Nephron progenitor cell (in vitro differentiated cells): ENCODE measurements around the gene GIPC1.
A peak's percentile ranks its signal among the peaks of the same experiment; 100 is the strongest.

Experiments
- DNase-seq: peaks from one replicate; pipeline ENCODE4 v3.0.0; 2021
- H3K27ac Mint-ChIP-seq: 2 replicates; pipeline ENCODE4 v1.8.0; 2021; ENCODE audit warnings: mild to moderate bottlenecking, moderate library complexity, mixed read lengths
- H3K27me3 Mint-ChIP-seq: 2 replicates; pipeline ENCODE4 v1.8.0; 2021; ENCODE audit warnings: mild to moderate bottlenecking, low read depth, mixed read lengths; ENCODE audit not compliant: poor library complexity
- H3K36me3 Mint-ChIP-seq: 2 replicates; pipeline ENCODE4 v1.8.0; 2021; ENCODE audit warnings: low read depth, mixed read lengths
- H3K4me1 Mint-ChIP-seq: 2 replicates; pipeline ENCODE4 v1.8.0; 2021; ENCODE audit warnings: mixed read lengths
- H3K4me3 Mint-ChIP-seq: 2 replicates; pipeline ENCODE4 v1.8.0; 2021; ENCODE audit warnings: mild to moderate bottlenecking, moderate library complexity, mixed read lengths
- H3K9me3 Mint-ChIP-seq: 2 replicates; pipeline ENCODE4 v1.8.0; 2021; ENCODE audit warnings: mild to moderate bottlenecking, moderate library complexity, mixed read lengths
- CTCF ChIP-seq: fragments of 200-600 bp; sonication (generic); IDR thresholded peaks from 2 replicates; pipeline ENCODE4 v1.5.0; 2021; ENCODE audit warnings: antibody characterized with exemption

Gene GIPC1

GRCh38 chr19:14519860-14520407 is 24.0 kb upstream of the GIPC1 start:
- Mint-ChIP-seq H3K36me3 (peaks cover 19% of the 10 kb centered on the region), H3K27me3 (peaks cover 3% of the 10 kb centered on the region), H3K9me3 (no peaks in the 10 kb centered on the region), H3K4me3 (peak overlapping the region; percentile 59), H3K27ac (no peak overlapping the region), H3K4me1 (peaks cover 62% of the 10 kb centered on the region)
- no peak for TF ChIP-seq CTCF
- DNase-seq = no peak

- peaks cover 68% of the 10 kb centered on the region for H3K4me1 Mint-ChIP-seq
- H3K27me3 Mint-ChIP-seq = peaks cover 3% of the 10 kb centered on the region
- H3K27ac Mint-ChIP-seq = no peak overlapping the region
- TF ChIP-seq CTCF = no peak
- peaks cover 25% of the 10 kb centered on the region for H3K36me3 Mint-ChIP-seq
- peak overlapping the region; percentile 59 for H3K4me3 Mint-ChIP-seq
- H3K9me3 Mint-ChIP-seq = no peaks in the 10 kb centered on the region
- DNase-seq = no peak
Observed at GRCh38 chr19:14519245-14519859, 23.4 kb upstream of the GIPC1 start.

- H3K27ac Mint-ChIP-seq = peak within 1 kb of the TSS; percentile 97
- H3K27me3 Mint-ChIP-seq = peaks cover 3% of the 10 kb centered on the region
- DNase-seq = peak; percentile 72
- peaks cover 32% of the 10 kb centered on the region for H3K36me3 Mint-ChIP-seq
- peak within 1 kb of the TSS; percentile 93 for H3K4me3 Mint-ChIP-seq
- peaks cover 80% of the 10 kb centered on the region for H3K4me1 Mint-ChIP-seq
- H3K9me3 Mint-ChIP-seq = no peaks in the 10 kb centered on the region
- TF ChIP-seq CTCF = no peak
Observed at GRCh38 chr19:14517840-14518505, 22.0 kb upstream of the GIPC1 start, which contains the start of gene DNAJB1. TSS of gene DNAJB1 (minus strand) at chr19:14518397. CDS start at chr19:14518349, 48 bp downstream.

- H3K27me3 Mint-ChIP-seq = peaks cover 3% of the 10 kb centered on the region
- H3K9me3 Mint-ChIP-seq = no peaks in the 10 kb centered on the region
- peaks cover 35% of the 10 kb centered on the region for H3K36me3 Mint-ChIP-seq
- no peak for DNase-seq
- peak overlapping the region; percentile 82 for H3K27ac Mint-ChIP-seq
- TF ChIP-seq CTCF = no peak
- peaks cover 80% of the 10 kb centered on the region for H3K4me1 Mint-ChIP-seq
- H3K4me3 Mint-ChIP-seq = peak overlapping the region; percentile 93
Observed at GRCh38 chr19:14517446-14517839, 21.5 kb upstream of the GIPC1 start.

- Mint-ChIP-seq H3K4me1 (peaks cover 74% of the 10 kb centered on the region), H3K9me3 (no peaks in the 10 kb centered on the region), H3K27me3 (peaks cover 3% of the 10 kb centered on the region), H3K4me3 (peak overlapping the region; percentile 93), H3K36me3 (peaks cover 35% of the 10 kb centered on the region), H3K27ac (peak overlapping the region; percentile 82)
- no peak for DNase-seq
- no peak for TF ChIP-seq CTCF
Observed at GRCh38 chr19:14516746-14517438, 21.0 kb upstream of the GIPC1 start.
